ENCODE results near the gene ADAMTSL3.

DNA sequence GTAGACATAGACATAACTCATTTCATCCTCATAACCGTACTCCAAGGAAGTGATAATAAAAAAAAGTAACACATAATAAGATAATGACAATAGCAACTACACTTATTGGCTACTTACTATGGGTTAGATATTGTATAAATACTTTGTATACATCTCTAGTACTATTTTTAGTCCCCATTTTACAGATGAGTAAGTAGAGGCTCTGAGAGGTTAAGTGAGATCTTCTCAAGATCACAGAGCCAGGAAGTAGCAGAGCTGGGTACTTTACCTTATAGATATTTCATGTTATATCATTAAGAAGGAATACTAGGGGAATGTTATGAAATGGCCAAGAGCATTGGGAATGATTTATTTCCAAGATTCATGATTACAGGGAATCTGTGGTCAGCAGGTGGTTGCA lies 49.4 kb upstream of the ADAMTSL3 start:
- TF ChIP-seq, protein P1, sequence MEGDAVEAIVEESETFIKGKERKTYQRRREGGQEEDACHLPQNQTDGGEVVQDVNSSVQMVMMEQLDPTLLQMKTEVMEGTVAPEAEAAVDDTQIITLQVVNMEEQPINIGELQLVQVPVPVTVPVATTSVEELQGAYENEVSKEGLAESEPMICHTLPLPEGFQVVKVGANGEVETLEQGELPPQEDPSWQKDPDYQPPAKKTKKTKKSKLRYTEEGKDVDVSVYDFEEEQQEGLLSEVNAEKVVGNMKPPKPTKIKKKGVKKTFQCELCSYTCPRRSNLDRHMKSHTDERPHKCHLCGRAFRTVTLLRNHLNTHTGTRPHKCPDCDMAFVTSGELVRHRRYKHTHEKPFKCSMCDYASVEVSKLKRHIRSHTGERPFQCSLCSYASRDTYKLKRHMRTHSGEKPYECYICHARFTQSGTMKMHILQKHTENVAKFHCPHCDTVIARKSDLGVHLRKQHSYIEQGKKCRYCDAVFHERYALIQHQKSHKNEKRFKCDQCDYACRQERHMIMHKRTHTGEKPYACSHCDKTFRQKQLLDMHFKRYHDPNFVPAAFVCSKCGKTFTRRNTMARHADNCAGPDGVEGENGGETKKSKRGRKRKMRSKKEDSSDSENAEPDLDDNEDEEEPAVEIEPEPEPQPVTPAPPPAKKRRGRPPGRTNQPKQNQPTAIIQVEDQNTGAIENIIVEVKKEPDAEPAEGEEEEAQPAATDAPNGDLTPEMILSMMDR (IDR thresholded peaks at IDR 0.05; ENCODE audit: insufficient read depth, low read length, poor library complexity, severe bottlenecking): no peak
- TF ChIP-seq EZH2phosphoT487 (conservative IDR thresholded peaks at IDR 0.05; ENCODE audit: low read length): no peak

Measured in SU-DHL-6 (cell line).